MCF 10A (cell line): Measurements from ENCODE around the gene ASTN2. TPM values are rescaled to one million over a fixed set of nuclear protein-coding genes. Genes with fewer than 3 reads are reported as not detected.

Source experiments
- BruUV-seq: library from RNA; stranded (reverse); fragments of 400-500 nt; replicated peaks from 2 replicates; lab custom pipeline; 2021; lab: Mats Ljungman, UMichigan
- CTCF ChIA-PET: fragments of 300-600 bp; sonication (Branson Sonifier 250); formaldehyde crosslinking; extraction: SDS; loops from one replicate; lab custom pipeline; 2021; ENCODE audit warnings: antibody characterized with exemption, inconsistent platforms; lab: Yijun Ruan, JAX
- POLR2A ChIA-PET: fragments of 300-600, 350-650 bp; sonication (Branson Sonifier 250); formaldehyde crosslinking; extraction: SDS; loops from one replicate; lab custom pipeline; 2020; ENCODE audit warnings: antibody characterized with exemption, inconsistent platforms; lab: Yijun Ruan, JAX
- DNase-seq: peaks from one replicate; pipeline ENCODE4 v3.0.0-alpha.2; 2018; ENCODE audit not compliant: unreplicated experiment
- H3K27ac Mint-ChIP-seq: one replicate; pipeline ENCODE4 v1.8.0; 2022; ENCODE audit warnings: mild to moderate bottlenecking, low read depth, mixed read lengths; ENCODE audit not compliant: unreplicated experiment
- H3K27me3 Mint-ChIP-seq: one replicate; pipeline ENCODE4 v1.8.0; 2022; ENCODE audit warnings: mixed read lengths; ENCODE audit not compliant: insufficient read depth, unreplicated experiment
- H3K36me3 Mint-ChIP-seq: one replicate; pipeline ENCODE4 v1.8.0; 2022; ENCODE audit warnings: mild to moderate bottlenecking, moderate library complexity, mixed read lengths; ENCODE audit not compliant: insufficient read depth, unreplicated experiment
- H3K4me1 Mint-ChIP-seq: one replicate; pipeline ENCODE4 v1.8.0; 2022; ENCODE audit warnings: mixed read lengths; ENCODE audit not compliant: insufficient read depth, unreplicated experiment
- H3K4me3 Mint-ChIP-seq: one replicate; pipeline ENCODE4 v1.8.0; 2022; ENCODE audit warnings: mild to moderate bottlenecking, moderate library complexity, mixed read lengths; ENCODE audit not compliant: unreplicated experiment
- H3K9me3 Mint-ChIP-seq: one replicate; pipeline ENCODE4 v1.8.0; 2022; ENCODE audit warnings: mixed read lengths; ENCODE audit not compliant: unreplicated experiment
- CTCF ChIP-seq: fragments of 200-600 bp; IDR thresholded peaks from one replicate; pipeline ENCODE4 v1.8.0; 2022; ENCODE audit warnings: antibody characterized with exemption, mild to moderate bottlenecking; ENCODE audit not compliant: unreplicated experiment
- intact Hi-C: fragments of 100-400 bp; cut with micrococcal nuclease; formaldehyde crosslinking; loops from 2 replicates; pipeline ENCODE4 v1.14.1; 2022
- total RNA-seq: library from RNA; stranded (reverse); gene quantifications from 2 replicates; pipeline ENCODE4 v1.2.3, GENCODE V29; 2022

ASTN2 gene
- total RNA-seq, 1 experiment from 2014 or later, result 1.8 TPM

GRCh38 chr9:117266855-117267497 lies 147.9 kb downstream of the ASTN2 start:
- BruUV-seq, result no TSS peak
- Mint-ChIP-seq H3K4me1 (no peaks in the 10 kb centered on the region), H3K4me3 (no peak overlapping the region), H3K36me3 (no peaks in the 10 kb centered on the region), H3K27me3 (no peaks in the 10 kb centered on the region), H3K9me3 (peaks cover 20% of the 10 kb centered on the region), H3K27ac (no peak overlapping the region)
- ChIA-PET POLR2A (interaction anchor here (0.5 kb wide), 1 partner anchor 221 kb away, joined by 3 read pairs; no protein-coding TSS in a partner anchor), CTCF (no interaction called here)
- no peak for TF ChIP-seq CTCF
- intact Hi-C loops, result no loop called here
- DNase-seq, result no peak

- Mint-ChIP-seq H3K4me3 (no peak overlapping the region), H3K27me3 (no peaks in the 10 kb centered on the region), H3K4me1 (no peaks in the 10 kb centered on the region), H3K27ac (no peak overlapping the region), H3K36me3 (no peaks in the 10 kb centered on the region), H3K9me3 (peaks cover 37% of the 10 kb centered on the region)
- DNase-seq, result no peak
- ChIA-PET CTCF (no interaction called here), POLR2A (interaction anchor here (0.7 kb wide), 1 partner anchor 73 kb away, joined by 3 read pairs; no protein-coding TSS in a partner anchor)
- no TSS peak for BruUV-seq
- intact Hi-C loops, result no loop called here
- no peak for TF ChIP-seq CTCF
Observed at GRCh38 chr9:117265253-117265652, 149.6 kb downstream of the ASTN2 start.

- Mint-ChIP-seq H3K36me3 (no peaks in the 10 kb centered on the region), H3K9me3 (peaks cover 53% of the 10 kb centered on the region), H3K4me1 (no peaks in the 10 kb centered on the region), H3K4me3 (no peak overlapping the region), H3K27me3 (no peaks in the 10 kb centered on the region), H3K27ac (no peak overlapping the region)
- intact Hi-C loops, result no loop called here
- TF ChIP-seq CTCF, result no peak
- POLR2A ChIA-PET, result no interaction called here
- BruUV-seq, result no TSS peak
- CTCF ChIA-PET, result no interaction called here
- DNase-seq, result no peak
Observed at GRCh38 chr9:117258184-117258866, 156.5 kb downstream of the ASTN2 start.

GRCh38 chr9:117253261-117253660 lies 161.6 kb downstream of the ASTN2 start:
- Mint-ChIP-seq H3K4me3 (no peak overlapping the region), H3K9me3 (peaks cover 32% of the 10 kb centered on the region), H3K27ac (no peak overlapping the region), H3K27me3 (no peaks in the 10 kb centered on the region), H3K4me1 (no peaks in the 10 kb centered on the region), H3K36me3 (peaks cover 4% of the 10 kb centered on the region)
- ChIA-PET CTCF (interaction anchor here (0.6 kb wide), 1 partner anchor 739 kb away, joined by 3 read pairs; no protein-coding TSS in a partner anchor), POLR2A (no interaction called here)
- TF ChIP-seq CTCF, result no peak
- BruUV-seq, result no TSS peak
- no peak for DNase-seq
- intact Hi-C loops, result no loop called here
